Stimulated activated CD4-positive, alpha-beta T cell treated with anti-CD3 and anti-CD28 coated beads, Interleukin-1b, Interleukin-23, amount 100 ng/mL, for 24 hours (primary cell): Measurements from ENCODE around the gene MYPN.
"Not testable (repeated sequence)": the region's sequence is repeated elsewhere in the genome, so short reads cannot be mapped to it uniquely, and the experiment has no call there.

Experiments used
- DNase-seq, 4 experiments: peaks; one replicate each; pipeline ENCODE4 v3.0.0-alpha.2; 2020; ENCODE audit warnings: low read depth in 4 of 4, low spot score in 1 of 4

MYPN gene

GRCh38 chr10:68222391-68222790 lies 113.1 kb downstream of the MYPN start:
- no peak for DNase-seq

DNA sequence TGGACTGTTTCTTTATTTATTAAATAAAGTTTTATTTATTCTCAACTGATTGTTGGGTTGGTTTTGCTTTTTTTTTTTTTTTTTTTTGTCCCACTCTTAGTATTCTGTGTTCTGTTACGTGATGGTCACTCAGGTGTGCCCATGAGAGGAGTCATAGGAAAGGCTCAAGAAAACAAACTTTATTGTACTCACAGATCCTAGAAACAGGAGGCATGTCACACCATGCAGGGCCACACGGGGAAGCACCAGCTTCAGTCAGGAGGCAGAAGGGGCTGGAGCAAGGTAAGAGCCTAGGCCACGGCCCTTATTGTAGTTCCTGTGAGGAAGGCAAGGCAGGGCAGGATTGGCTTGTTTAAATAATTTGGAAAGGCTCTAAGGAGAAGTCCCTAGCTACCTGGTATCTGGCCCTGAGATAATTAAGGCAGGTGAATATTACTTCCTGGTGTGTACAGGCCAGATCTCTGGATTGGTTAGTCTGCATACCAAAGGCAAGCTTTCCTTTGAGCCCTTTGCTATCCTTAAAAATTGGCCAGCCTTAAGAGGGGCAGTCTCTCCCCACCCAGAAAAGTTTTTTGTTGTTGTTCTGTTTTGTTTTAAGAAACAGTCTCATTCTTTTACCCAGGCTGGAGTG lies 114.4 kb downstream of the MYPN start:
- DNase-seq: no peak

DNA sequence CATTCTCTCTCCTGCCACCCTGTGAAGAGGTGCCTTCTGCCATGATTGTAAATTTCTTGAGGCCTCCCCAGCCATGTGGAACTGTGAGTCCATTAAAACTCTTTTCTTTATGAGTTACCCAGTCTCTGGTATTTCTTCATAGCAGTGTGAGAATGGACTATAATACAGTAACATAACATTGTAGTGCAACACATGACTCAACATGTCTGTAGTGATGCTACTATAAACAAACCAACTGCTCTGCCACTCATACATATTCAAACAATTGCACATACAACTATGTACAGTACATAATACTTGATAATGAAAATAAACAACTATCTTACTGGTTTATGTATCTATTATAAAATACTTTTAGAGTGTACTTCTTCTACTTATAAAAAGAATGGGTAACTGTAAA lies 115.5 kb downstream of the MYPN start:
- no peak for DNase-seq

GRCh38 chr10:68230268-68230667 lies 121.0 kb downstream of the MYPN start:
- DNase-seq: no peak

GRCh38 chr10:68231106-68231816 lies 122.0 kb downstream of the MYPN start:
- peak in 3 of 4 experiments; percentile 14 to 30 (median 27) for DNase-seq

- no peak for DNase-seq
Measured at GRCh38 chr10:68231817-68232251, 122.5 kb downstream of the MYPN start, which contains the start of gene ATOH7. Gene ATOH7 (minus strand): TSS chr10:68232113. CDS start chr10:68231677, 436 bp downstream.

DNA sequence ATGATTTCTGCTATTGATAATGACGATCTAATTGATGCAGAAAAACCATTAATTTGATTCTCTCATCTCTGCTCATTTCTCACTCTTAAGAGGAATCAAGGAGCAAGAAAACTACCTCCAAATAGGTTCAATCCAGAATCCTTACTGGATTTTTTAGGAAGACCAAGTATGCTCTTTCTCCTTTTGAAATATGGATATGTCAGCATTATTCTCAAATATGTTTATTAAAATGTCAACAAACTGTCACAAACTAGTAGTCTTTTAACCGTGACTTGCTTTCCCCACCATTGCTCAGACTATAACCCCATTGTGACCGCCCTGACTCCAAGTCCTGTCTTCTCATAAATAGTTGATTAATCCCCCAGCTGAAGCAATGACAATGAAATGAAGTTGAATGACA lies 123.8 kb downstream of the MYPN start:
- DNase-seq: no peak

- DNase-seq: no peak
Measured at GRCh38 chr10:68235111-68235510, 125.8 kb downstream of the MYPN start.

GRCh38 chr10:68235581-68235980 lies 126.3 kb downstream of the MYPN start:
- no peak for DNase-seq

DNA sequence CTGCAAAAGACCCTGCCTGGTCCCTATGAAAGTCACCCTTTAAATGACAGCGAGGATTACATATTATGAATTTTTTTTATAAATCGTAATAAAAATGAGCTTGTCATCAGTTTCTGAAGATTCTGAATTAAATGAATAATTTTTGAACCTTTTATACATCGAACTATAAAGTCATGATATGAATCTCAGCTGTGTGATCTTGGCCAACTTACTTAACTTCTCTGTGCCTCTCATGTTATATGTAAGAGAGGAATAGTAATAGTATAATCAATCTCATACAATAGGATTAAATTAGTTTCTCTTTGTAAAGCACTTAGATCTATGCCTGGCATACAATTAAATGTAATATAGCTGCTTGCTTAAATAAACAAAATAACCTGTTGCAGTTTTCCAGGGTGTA lies 127.9 kb downstream of the MYPN start:
- no peak for DNase-seq

- DNase-seq: no peak
Measured at GRCh38 chr10:68238371-68238770, 129.1 kb downstream of the MYPN start.

- DNase-seq: no peak
Measured at GRCh38 chr10:68239069-68239468, 129.8 kb downstream of the MYPN start.

GRCh38 chr10:68239596-68240150 lies 130.4 kb downstream of the MYPN start:
- DNase-seq: no peak

DNA sequence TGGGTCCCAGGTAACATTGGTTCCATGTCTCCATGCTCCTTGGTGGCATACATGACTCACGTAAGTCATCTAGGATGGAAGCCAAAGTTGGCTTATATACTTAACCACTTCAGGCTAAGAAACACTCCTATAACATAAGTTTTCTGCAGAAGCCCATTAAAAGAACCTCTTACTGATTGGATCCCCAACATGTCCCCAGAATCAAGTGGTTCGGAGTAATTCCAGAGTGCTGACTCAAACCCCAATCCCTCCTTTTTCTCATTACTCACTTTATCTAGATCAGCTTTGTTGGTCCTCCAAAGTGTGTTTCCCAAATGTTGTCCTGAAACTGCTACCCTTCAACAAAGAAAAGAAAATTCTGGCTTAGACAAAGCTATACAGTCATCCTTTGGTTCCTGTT lies 132.8 kb downstream of the MYPN start:
- no peak for DNase-seq

GRCh38 chr10:68246397-68246796 lies 137.1 kb downstream of the MYPN start:
- DNase-seq: not testable (repeated sequence)

- no peak for DNase-seq
Measured at GRCh38 chr10:68247931-68248330, 138.6 kb downstream of the MYPN start.

- DNase-seq: no peak
Measured at GRCh38 chr10:68249297-68249696, 140.0 kb downstream of the MYPN start.

DNA sequence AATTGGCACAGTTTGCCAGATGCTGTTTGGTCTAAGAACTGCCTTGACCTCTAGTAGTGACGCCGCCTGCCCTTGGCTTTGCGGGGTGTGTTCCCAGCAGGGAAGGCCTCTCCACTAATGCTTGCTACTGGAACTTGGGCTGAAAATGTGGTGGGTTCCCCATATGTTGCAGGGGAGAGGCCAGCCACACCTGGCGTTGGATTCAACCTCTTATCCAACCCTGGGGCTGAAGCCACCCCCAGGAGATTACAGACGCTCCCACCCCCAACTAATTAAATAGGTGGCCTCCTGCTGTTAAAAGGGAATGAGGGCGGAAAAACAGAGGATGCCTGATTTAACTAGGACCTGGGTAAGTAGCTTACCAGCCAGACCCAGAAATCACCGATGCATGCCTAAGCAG lies 141.9 kb downstream of the MYPN start:
- no peak for DNase-seq

DNA sequence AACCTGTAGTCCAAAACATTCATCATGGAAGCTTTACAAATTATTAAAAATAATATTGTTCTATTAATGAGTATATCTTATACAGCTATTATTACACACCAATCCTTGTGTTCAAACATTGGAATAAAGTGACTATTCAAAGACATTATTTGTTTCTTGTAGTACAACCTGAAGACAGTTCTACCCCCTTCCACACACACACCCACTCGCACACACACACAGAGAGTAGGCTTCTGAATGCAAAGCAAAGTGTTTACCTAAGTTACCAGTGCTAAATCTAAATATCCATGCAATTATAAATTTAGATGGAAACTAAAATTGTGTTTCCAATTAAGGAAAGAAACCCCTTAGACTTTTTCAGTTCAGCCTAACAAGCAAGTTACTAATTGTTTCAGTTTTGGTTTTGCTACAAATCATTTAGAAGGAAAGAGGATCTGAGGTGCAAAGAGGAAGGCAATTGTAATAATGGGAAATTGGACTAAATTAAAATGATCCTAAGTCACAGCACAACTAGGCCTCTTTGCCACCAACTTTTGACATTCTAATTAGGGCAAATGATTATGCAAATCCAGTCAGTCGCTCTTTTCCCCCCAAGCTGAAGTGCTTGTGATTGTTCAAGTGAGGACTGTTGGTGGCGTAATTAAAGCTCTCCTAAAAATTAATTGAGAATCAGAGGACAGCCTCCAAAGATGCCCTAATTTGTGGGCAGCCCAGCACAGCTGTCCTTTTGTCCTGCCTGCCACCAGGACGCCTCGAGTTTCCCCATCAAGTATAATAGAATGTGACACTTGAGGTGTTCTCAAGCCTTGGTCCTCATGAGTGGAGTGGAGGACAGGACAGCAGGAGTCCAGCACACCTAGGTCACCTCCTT lies 142.6 kb downstream of the MYPN start:
- no peak for DNase-seq

GRCh38 chr10:68253346-68253745 lies 144.1 kb downstream of the MYPN start:
- no peak for DNase-seq

DNA sequence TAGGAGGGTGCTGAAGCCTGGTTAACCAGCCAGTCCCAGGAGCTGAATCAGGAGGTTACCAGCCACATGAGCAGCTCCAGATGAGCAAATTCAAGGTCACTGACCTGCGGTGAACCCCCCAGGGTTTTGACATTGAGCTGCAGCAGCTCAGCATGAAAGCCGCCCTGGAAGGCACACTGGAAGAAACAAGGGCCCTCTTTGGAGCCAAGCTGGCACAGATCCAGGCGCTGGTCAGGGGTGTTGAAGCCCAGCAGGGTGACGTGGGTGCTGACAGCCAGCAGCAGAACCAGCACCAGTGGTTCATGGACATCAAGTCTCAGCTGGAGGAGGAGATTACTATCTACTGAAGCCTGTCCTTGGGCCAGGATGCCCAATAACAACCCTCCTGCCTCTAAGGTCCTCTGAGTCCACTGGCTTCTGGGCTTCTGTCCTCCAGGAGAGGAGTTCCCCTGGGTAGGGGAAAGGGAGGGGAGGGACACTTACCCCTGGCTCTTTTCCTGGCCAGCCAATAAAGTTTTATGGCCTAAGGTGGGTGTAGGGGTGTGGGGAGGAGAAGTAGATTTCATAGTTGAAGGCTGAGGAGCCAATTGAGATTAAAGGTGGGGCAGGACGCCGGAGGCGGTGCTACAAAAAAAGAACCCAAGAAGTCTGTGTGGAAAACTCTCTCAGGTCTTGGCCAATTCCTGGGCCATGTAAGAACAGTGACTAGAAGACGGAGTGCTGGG lies 152.0 kb downstream of the MYPN start:
- no peak for DNase-seq
